GM19238 (cell line): ENCODE measurements around the gene KIF12.

ENCODE experiments used
- DNase-seq: peaks from one replicate; pipeline ENCODE4 v3.0.0; 2011; ENCODE audit warnings: low spot score; ENCODE audit not compliant: insufficient read length

The KIF12 gene

GRCh38 chr9:114123031-114123977 is 24.2 kb upstream of the KIF12 start:
- no peak for DNase-seq

DNA sequence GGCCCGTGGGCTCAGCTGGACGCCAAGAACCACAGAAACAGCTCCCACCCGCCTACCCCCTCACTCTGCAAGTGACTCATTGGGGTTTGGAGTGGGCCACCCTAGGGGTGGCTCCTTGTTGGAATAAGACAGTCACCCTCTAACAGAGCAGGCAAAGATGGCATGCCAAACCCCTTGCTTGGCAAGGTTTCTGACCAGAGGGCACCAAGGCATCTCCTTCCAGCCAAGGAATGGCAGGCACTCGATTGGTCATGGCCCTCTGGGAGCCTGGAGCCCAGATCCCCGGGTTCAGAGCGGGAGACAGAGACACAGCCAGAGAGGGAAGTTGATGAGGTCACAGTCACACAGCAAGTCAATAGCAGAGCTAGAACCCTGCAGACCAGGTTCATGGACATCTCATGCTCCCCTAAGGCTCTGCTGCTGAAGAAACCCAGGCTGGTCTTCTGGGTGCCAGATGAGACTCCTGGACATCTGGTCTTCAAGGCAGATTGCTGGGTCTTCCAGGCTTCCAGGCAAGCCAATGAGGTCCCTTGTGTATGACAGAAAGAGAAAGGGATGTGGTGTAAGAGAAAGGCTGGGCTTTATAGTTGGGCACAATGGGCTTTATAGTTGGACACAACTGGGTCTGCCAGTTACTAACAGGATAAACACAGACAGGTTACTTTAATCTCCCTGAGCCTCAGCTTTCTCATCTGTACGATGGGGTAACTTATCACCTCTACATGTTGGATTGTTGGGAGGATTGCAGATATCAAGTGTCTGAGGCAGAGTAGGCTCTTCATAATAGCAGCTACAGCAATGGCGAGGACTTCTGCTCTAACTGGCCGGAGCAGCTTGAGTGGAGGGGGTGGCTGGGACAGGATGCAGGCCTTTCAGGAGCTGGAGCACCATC is 23.3 kb upstream of the KIF12 start:
- no peak for DNase-seq

DNA sequence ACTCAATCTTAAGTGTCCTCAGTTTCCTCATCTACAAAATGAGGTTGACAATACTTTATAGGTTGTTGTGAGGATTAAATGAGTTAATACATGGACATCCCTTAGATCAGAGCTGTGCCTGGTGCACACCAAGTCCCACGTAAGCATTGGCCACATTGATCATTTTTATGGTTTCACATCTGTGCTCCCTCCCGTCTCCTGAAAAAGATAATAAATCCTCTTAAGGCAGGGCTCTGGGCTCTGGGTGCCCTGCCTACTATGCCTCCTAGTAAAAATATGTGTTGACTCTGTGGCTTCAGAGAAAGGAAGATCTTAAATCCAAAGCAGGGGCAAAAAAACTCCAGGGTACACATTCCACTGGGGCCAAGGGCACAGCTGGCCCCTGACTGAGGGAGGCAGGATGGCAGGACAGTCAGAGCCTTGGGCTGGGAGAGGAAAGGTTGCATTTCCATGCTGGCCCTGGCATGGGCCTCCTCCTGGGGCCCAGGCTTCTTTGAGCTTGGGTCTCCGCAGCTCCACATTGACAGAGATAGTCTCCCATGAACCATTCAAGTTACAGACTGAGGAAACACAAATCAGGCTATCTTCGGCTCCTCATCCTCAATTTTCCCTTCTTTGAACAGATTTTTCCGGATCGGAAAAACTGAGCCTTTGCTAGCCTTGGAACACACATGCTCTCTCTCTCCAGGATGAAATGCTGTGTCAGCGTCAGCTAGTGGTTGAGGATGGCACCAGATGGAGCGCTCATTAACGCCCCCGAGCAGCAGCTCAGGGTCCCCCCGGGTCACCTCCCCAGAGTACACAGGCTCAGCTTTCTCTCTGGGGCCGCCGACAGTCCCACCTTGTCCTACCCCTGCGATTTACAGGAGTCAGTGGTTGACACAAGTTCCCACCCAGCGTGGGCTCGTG is 22.4 kb upstream of the KIF12 start:
- DNase-seq: no peak

DNA sequence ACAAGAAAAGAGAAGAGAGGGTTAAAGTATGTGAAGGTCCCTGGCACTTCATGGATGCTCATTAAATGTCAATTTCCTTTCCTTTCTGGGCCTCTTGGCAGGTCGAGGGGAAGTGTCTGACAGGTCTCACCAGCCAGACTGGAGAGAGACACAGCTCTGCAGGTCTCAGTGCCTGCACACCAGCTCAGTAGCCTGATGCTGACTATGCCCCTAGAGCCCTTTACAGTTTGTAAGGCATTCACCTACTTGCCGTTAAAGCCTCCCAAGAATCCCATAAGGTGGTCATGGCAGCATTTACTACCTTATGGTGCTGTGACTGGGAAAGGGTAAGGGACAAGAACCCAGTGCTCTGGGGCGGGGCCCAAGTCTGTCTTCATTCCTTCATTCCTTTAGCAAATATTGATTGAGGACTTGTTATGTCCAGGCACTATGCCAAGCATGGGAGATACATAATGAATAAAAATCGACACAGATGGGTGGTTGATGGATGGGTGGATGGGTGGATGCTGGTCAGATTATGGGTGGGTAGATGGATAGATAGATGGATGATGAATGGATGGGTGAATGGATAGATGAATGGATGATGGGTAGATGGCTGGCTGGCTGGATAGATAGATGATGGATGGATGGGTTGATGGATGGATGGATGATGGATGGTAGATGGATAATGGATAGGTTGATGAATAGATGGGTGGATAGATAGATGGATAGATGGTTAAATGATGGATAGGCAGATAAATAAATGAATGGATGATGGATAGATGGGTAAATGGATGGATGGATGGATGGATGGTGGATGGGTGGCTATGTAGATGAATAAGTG is 21.3 kb upstream of the KIF12 start:
- no peak for DNase-seq

GRCh38 chr9:114119242-114120191 is 20.4 kb upstream of the KIF12 start:
- no peak for DNase-seq

- DNase-seq: no peak
Measured at GRCh38 chr9:114117996-114118830, 19.1 kb upstream of the KIF12 start.

DNA sequence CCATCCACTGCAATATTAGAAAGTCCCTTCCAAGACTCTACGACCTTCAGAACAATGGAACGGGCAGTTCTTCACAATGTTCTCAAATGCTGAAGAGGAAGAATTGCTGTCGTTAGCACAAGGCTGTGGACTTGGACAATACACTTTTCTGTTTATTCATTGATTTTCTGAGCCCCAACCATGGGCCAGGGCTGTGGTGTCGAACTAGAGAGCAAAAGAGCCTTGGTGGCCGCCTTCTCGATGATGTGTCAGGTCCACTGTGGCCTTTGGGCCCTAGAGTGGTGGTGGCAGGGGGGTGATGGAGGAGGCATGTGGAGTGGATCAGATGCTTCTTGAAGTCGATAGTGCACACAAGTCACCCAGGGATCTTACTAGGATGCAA is 18.5 kb upstream of the KIF12 start:
- DNase-seq: no peak

DNA sequence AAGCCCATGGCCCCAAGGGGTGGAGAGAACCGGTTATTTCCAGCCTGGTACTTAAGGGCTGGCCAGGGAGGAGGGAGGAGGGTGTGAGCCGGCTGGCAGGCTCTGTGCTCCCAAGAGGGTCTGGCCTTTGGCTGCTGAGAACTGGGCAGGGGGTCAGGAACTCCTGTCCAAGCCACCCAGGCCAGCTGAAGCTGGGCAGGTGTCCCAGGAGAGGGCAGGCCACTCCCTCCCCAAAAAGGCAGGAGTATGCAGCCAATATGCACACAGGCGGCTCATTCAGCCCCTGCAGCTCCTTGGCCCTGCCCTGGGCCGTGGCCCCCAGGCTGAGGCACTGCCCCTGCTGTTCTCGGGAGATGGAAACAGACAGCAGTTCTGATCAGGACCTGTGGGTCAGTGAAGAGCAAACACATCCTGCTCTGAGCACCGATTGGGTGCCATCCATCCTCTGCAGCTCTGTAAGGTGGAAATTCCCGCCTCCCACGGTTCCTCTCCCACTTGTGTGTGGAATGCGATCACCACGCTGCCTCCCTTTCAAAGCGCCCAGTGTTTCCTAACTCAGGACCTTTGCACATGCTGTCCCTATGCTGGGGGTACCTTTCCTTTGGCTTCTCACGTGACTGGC is 17.1 kb upstream of the KIF12 start:
- no peak for DNase-seq

GRCh38 chr9:114115654-114116125 is 16.6 kb upstream of the KIF12 start:
- no peak for DNase-seq

- no peak for DNase-seq
Measured at GRCh38 chr9:114114364-114114763, 15.3 kb upstream of the KIF12 start.

DNA sequence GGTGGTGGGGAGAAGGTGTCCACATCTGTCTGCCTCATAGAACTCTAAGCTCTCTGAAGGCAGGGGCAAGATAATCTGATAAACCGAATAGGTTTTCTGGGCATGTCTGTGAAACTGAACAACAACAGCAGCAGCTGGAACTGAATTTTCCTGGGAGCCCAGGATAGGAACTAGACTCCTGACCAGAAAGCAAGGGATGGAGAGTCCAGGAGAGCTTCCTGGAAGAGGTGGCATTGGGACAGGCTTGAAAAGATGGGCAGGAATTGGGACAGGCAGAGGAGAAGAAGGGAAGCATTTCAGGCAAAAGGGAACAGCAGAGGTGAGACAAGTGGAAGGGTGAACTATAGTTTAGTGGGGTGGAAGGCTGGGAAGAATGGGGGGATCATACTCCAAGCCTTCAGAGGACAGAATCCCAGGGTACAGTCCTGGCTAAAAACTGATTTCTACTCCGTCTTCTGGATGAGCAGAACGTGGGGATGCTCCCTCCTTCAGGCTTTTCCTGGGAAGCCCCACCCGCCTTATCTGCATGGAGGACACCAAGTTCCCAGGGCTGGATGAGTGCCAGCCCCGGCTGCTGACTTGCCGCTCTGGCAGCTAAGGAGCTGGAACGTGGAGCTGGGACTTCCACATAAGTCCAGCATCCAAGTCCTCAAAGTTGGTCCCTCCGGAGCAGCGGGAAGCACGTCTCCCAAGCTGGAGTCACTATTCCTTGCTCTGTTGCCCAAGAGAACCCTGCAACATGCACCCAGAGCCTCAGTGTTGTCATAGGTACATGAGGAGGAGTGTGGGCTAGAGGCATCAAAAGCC is 13.9 kb upstream of the KIF12 start:
- DNase-seq: no peak

DNA sequence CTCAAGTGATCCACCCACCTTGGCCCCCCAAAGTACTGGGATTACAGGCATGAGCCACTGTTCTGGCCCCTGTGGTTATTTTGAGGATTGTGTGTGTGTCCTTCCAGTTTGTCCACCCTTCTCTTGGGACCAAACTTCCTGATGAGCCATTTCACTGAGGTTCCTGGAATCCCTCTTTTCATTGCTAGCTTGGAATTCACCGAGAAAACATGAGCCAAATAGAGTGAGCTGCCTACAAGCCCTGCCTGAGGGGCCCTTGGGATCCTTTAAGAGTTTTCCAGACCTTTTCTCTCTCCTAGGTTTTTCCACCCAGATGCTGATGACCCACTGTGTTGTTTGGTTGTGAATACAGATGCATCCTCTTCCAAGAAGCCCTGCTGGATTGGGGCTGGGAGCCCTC is 13.2 kb upstream of the KIF12 start:
- DNase-seq: no peak

DNA sequence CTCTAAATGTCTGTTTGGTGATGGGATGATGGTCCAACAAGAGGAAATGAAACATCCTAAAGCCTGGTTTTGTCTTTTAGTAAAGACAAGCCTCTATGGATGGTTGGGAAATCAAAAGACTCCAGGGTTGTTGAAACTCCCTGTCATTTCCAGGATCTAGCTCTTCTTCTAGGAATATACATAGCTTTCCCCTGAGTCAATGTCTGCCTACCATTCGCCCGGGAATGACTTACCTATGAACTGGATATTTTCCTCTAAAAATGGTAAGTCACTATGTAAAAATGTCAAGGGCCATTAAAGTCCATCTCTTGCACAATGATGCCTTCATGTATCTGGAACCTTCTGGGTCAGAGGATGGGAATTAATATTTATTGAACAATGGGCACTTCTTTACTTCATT is 11.1 kb upstream of the KIF12 start:
- DNase-seq: no peak

- no peak for DNase-seq
Measured at GRCh38 chr9:114109124-114109523, 10.0 kb upstream of the KIF12 start.

DNA sequence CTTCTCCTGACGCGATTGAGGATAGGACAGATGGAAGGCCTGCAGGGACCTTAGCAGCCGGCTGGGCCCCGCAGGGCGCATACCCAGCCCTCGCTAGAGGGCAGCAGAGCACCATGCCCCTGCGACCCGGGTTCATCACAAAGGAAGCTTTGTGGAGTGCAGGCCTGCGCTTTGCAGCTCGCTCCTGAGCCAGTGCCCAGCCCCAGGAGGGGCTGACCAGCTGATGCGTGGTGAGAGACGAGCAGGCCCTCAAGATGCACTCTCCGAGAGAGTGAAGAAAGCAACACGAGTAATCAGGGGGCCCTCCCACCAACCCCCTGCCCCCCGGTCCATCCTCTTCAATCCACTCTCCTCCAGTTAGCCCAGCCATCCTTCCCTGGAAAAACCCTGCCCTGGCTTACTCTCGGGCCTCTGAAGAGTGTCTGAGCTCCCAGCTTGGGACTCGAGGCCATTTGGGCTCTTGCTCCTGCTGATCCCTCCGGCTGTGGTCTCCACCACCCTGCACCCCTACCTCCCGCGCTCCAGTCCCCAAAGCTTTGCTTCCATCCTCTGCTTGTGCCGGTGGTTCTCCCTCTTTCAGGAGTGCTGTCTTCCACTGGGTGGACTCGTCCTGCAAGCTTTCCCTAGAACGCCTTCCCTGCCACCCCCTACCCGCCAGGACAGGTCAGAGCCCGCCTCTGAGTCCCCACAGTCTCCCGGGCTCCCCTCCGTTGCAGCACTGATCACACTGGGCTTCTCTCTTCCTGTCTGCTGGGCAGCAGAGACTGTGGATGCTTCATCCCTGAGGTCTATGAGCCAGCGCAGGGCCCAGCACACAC is 9.1 kb upstream of the KIF12 start:
- peak; percentile 57 for DNase-seq
